ENCODE results near the gene PLXNA4.

Gene PLXNA4

DNA sequence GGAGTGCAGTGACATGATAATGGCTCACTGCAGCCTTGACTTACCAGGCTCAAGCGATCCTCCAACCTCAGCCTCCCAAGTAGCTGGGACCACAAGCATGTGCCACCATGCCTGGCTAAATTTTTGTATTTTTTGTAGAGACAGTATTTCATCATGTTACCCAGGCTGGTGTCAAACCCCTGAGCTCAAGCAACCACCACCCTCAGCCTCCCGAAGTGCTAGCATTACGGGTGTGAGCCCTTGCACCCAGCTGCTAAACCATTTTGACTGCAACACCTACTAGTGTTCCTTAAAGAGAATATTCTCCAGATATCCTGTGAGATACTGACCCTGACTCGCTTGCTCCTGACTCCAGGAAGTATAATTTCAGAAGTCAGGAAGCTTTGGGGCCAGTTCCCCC lies 85.8 kb downstream of the PLXNA4 start:
- TF ChIP-seq, protein P1, sequence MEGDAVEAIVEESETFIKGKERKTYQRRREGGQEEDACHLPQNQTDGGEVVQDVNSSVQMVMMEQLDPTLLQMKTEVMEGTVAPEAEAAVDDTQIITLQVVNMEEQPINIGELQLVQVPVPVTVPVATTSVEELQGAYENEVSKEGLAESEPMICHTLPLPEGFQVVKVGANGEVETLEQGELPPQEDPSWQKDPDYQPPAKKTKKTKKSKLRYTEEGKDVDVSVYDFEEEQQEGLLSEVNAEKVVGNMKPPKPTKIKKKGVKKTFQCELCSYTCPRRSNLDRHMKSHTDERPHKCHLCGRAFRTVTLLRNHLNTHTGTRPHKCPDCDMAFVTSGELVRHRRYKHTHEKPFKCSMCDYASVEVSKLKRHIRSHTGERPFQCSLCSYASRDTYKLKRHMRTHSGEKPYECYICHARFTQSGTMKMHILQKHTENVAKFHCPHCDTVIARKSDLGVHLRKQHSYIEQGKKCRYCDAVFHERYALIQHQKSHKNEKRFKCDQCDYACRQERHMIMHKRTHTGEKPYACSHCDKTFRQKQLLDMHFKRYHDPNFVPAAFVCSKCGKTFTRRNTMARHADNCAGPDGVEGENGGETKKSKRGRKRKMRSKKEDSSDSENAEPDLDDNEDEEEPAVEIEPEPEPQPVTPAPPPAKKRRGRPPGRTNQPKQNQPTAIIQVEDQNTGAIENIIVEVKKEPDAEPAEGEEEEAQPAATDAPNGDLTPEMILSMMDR (IDR thresholded peaks at IDR 0.05) = no peak

DNA sequence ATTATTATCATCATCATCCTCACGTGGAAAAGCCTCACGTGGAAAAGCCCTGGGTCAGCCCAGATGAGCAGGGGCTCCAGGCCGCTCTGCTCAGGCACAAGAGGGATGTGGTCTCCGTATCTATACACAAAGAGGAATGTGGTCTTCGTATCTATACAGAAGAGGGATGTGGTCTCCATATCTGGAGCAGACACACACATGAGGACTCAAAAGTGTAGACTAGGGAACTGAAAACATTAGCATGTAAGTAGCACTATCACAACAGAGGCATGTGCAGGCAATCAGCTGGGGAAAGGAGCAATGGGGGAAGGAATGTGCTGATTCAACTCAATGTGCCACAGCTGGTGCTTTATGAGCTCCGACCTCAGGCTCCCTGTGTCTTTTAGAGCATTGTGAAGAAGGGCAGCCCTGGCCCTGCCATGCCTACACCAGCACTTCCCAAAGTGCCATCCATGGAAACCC lies 86.5 kb downstream of the PLXNA4 start:
- TF ChIP-seq, protein P1 (IDR thresholded peaks at IDR 0.05) = no peak

DNA sequence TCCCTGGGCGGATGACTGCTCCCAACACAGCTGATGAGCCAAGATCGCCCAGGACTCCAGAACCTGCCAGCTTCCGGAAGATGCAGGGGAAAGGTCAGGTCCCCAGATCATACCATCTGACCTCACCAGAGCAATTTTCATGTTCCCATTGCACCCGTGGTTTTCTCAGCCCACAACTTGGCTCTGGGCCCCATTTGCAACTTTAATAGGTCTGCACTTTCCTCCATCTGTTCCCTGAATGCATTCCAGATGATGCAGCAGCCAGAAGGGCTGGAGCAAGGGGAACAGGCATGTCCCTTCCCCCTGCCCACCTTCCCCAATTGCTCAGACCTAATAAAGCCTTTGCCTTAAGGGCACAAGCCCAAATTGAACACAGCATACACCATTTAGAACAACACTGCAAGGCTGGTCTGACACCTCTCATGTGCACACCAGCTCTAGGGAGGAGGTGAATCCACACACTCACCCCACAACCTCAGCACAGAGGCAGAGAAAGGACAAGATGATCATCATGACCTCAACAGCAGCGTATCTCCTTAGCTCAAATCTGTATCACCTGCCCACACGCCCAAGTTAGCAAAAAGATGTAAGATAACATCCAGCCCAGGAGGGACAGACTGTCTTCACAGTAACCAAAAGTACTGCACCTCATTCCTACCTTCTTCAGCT lies 87.5 kb downstream of the PLXNA4 start:
- TF ChIP-seq, protein P1 (IDR thresholded peaks at IDR 0.05) = no peak

DNA sequence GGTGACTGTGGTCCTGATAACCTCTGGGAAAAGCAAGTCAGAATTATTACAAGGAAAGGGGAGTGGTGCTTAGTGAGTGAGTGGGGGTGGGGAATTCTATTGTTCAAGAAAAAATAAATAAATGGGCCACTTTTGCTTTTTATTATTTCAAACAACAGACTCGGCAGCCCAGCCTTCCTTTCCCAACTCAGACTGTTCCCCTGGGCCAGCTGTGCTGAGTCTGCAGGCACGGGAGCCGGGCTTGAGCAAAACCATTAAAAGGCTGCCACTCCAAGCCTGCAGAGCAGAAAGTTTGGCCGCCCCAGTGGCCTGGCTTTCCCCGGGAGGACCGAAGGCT lies 90.0 kb downstream of the PLXNA4 start:
- TF ChIP-seq, protein P1 (IDR thresholded peaks at IDR 0.05) = no peak

DNA sequence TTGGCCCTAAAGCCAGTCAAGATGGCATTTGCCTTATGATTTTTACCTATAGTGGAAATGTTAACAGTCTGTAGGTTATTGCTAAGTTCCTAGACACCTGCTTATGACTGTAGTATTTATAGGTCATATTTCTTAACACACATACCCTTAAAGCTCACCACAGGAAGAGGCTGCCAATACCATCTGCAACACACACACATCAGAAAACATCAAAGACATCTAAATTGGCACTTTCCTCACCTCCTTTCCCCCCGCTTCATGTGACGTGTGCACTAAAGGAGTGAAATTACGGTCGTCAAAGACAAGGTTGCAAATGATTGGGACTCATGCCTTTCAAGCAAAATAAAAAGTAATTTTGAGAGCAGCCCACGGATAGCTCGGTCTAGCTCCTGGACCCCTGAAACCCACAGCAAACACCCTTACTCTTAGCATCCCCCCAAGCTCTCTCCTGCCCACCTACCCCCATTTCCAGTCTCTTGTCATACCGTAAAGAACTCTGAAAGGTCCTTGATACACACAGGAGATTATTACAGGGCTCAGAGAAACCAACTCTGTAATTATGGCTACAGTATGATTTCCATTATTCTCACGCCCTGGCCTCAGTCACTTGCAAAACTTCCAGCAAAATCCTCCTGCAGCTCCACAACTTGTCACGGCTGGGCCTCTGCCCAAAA lies 90.5 kb downstream of the PLXNA4 start:
- TF ChIP-seq, protein P1 (IDR thresholded peaks at IDR 0.05) = no peak

DNA sequence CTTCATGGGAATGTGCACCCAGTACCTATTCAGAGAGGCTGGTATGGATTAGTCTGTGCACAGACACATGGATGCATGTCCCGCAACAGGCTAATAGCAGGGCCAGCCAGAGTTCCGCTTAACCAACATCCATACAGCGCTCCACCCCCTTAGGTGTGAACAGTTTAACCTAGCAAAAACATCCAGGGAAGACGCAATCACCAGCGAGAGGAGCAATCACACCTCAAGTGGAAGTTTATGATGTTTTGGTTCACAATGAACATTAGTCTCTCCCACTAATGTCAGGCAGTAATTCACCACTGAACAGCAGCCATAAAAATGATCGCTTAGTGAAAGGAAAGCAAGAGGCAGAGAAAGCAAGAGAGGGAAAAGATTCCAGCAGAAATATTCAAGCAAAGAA lies 91.1 kb downstream of the PLXNA4 start:
- TF ChIP-seq, protein P1 (IDR thresholded peaks at IDR 0.05) = no peak

DNA sequence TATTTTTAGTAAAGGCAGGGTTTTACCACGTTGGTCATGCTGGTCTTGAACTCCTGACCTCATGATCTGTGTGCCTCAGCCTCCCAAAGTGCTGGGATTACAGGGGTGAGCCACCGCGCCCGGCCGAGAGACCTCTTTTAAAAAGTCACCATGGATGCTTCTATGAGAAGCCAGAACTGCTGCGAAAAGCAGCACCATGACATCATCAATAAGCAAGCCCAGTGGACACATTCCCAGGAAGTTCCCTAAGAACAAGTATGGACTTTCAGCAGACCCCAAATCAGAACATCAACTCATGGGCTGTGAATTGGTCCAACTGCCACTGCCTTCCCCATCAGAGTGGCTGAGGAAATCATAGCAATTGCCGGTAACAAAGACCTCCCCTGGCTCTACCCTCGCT lies 93.4 kb downstream of the PLXNA4 start:
- TF ChIP-seq, protein P1 (IDR thresholded peaks at IDR 0.05) = no peak

Data from LNCAP (cell line).